Muscle of arm (tissue), 12 donors: ENCODE results near the gene DUS3L. TPM values are rescaled to one million over a fixed set of nuclear protein-coding genes. Genes with fewer than 3 reads are reported as not detected.
"Not testable (repeated sequence)": the region's sequence is repeated elsewhere in the genome, so short reads cannot be mapped to it uniquely, and the experiment has no call there.

Experiments
- DNase-seq: peaks from one replicate; pipeline ENCODE4 v3.0.0-alpha.2; 2013
- polyA plus RNA-seq, 12 donors: library from polyadenylated mRNA; unstranded; fragments of 120-200 nt; gene quantifications; one replicate each; pipeline ENCODE4 v1.2.1, GENCODE V29; 2013; ENCODE audit not compliant: insufficient read length in 12 of 12

The DUS3L gene
- polyA plus RNA-seq, 12 donors, result 13.3 to 29.3 (median 17.7) TPM; not detected in 1

DNA sequence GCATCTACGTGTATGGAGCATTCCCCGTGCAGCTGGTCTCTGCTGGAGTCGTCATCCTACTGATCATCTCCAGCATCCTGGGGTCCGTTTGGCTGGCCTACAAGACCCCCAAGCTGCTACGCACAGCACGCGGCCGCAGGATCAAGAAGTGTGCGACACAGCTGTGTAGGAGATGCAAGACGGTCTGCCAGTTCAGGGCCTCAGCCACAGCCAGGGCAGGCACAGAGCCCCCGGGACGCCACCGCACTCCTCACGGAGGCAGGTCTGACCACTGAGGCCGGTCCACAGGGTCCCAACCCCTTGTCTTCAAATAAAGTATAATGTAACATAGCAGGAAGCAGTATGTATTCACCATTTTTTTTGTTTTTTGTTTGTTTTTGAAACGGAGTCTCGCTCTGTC is 12.6 kb downstream of the DUS3L start:
- DNase-seq, result no peak

GRCh38 chr19:5775668-5776309 is 15.2 kb downstream of the DUS3L start:
- DNase-seq, result no peak

DNA sequence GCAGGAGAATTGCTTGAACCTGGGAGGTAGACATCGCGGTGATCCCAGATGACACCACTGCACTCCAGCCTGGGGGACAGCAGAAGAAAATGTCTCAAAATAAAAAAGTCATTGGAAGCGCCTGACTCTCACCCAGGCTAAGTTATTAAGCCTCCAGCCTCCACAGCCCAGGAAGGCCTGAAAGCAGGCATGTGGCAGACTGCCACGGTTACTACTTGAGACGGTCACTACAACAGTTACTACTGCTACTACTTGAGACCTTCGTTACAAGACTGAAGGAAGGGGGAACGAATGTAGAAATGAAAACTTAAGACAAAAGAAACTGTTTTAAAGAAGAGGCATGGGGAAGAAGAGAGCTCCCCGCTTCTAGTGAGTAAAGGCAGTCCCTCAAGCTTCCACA is 16.0 kb downstream of the DUS3L start:
- no peak for DNase-seq

DNA sequence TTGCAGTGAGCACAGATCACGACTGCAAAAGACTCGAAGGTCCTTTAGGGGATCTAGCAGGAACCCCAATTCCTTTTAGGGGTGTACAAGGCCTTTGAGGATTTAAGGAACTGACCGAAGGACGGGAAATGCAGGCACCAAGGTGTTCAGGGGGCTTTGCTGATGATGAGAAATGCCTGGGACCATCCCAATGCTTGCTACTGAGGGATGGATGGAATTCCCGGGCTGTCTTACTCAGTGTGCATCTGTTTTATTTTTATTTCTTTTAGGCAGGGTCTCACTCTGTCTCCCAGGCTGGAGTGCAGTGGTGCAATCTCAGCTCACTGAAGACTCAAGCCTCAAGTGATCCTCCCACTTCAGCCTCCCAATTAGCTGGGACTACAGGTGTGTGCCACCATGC is 17.7 kb downstream of the DUS3L start:
- no peak for DNase-seq

DNA sequence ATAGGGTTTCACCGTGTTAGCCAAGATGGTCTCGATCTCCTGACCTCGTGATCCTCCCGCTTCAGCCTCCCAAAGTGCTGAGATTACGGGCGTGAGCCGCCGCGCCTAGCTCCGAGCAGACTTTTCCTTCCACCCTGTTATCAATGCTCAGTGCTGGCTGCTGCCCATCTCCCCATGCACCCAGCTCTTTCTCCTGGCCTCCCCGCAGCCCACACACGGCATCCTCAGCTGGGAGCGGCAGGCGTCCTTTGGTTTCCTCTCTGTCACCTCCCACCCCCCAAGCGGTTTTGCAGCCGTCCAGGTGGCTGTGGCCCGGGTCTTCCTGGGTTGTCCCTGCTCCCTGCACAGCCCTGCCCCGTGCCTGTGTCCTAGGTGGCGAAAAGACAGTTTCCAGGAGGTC is 18.5 kb downstream of the DUS3L start:
- no peak for DNase-seq

GRCh38 chr19:5767949-5768348 is 23.0 kb downstream of the DUS3L start:
- DNase-seq, result no peak

DNA sequence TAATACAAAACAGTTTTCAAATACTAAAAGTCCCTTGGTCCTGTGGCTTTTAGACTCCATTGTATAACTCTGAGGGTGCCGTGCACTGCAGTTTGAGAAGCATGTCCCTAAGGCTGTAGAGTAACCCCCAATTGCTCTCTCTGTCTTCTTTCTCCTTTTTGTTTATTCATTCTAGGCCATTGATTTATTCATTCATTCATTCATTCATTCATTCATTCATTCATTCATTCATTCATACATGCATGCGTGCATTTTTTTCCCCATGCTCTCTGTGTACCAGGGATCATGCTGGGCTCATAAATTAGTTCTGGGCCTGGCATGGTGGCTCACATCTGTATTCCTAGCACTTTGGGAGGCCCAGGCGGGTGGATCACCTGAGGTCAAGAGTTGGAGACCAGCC is 25.7 kb downstream of the DUS3L start:
- no peak for DNase-seq

DNA sequence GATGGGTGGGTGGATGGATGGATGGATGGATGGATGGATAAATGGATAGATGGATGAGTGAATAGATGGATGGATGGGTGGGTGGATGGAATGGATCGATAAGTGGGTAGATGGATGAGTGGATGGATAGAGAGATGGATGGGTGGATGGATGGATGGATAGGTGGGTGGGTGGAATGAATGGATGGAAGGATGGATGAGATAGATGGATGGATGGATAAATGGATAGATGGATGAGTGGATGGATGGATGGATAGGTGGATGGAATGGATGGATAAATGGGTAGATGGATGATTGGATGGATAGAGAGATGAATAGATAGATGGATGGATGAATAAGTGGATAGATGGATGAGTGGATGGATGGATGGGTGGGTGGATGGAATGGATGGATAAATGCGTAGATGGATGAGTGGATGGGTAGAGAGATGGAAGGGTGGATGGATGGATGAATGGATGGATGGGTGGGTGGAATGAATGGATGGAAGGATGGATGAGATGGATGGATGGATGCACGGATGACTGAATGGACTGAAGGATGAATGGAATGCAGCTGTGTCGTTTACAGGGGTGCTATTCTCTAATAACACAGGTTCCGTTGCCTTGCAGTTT is 28.2 kb downstream of the DUS3L start:
- no peak for DNase-seq

DNA sequence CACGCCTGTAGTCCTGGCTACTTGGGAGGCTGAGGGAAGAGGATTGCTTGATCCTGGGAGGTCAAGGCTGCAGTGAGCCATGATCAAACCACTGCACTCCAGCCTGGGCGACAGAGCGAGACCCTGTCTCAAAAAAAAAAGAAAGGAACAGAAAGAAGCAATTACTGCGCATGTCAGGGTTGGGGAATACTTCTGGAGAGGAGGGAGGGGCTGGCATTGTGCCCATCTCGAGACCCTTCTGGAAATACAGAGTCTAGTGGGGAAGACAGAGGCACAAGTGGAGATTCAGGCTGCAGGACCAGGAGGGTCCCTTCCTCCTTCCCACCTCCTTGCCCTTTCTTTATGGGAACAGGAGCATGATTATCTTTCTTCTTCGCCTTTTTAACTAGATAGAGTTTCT is 37.2 kb downstream of the DUS3L start:
- no peak for DNase-seq

GRCh38 chr19:5751709-5752108 is 39.3 kb downstream of the DUS3L start:
- DNase-seq, result no peak

GRCh38 chr19:5749505-5749904 is 41.5 kb downstream of the DUS3L start:
- no peak for DNase-seq

GRCh38 chr19:5748920-5749319 is 42.0 kb downstream of the DUS3L start:
- DNase-seq, result not testable (repeated sequence)

GRCh38 chr19:5744999-5745398 is 46.0 kb downstream of the DUS3L start:
- not testable (repeated sequence) for DNase-seq

DNA sequence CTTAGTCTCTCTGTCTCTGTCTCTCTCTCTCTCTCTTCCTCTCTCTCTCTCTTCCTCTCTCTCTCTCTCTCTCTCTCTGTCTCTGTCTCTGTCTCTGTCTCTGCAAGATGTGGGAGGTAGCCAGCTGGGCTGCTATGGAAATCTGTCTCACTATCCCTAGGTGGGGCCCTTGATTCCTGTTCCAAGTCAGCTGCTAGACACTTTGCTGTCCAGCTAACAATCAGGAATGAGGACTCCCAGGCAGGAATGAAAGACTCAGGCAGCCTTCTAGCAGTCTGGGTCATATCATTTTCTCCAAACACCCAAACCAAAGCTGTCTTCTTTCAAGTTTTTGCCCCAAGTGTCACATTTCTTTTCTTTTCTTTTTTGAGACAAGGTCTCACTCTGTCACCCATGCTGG is 47.3 kb downstream of the DUS3L start:
- no peak for DNase-seq

- DNase-seq, result no peak
These were observed 48.9 kb downstream of the DUS3L start for GRCh38 chr19:5742051-5742450.

DNA sequence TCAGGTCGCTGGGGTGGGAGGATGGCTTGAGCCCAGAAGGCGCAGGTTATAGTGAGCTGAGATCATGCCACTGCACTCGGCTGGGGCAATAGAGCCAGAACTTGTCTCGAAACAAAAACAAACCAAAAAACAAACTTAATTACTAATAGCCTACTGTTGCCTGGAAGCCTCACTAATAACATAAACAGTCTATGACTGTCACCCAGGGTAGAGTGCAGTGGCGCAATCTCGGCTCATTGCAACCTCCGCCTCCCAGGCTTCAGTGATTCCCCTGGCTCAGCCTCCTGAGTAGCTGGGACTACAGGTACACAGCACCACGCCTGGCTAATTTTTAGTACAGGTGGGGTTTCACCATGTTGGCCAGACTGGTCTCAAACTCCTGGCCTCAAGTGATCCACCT is 52.5 kb downstream of the DUS3L start:
- DNase-seq, result no peak

Other genes starting within 250 kb of the DUS3L start
- gene TINCR, start 223.2 kb downstream of the DUS3L start, polyA plus RNA-seq, result 1 to 10 TPM in 4 of 12 donors, under 1 TPM in 6, not detected in 2; 0.22 to 8.7 (median 0.71) TPM
- 10 to 100 TPM in 11 of 12 donors, not detected in 1; 32.9 to 72.7 (median 45.3) TPM for gene SAFB2, start 168.4 kb downstream of the DUS3L start, polyA plus RNA-seq
- gene SAFB, start 168.1 kb downstream of the DUS3L start, polyA plus RNA-seq, result 100 to 1,000 TPM in 3 of 12 donors, 10 to 100 TPM in 8, not detected in 1; 79.8 to 122 (median 90.3) TPM
- 100 to 1,000 TPM in 2 of 12 donors, 10 to 100 TPM in 9, not detected in 1; 58.2 to 116 (median 68.2) TPM for gene MICOS13, start 110.6 kb downstream of the DUS3L start, polyA plus RNA-seq
- gene HSD11B1L, start 110.1 kb downstream of the DUS3L start, polyA plus RNA-seq, result 1 to 10 TPM in 10 of 12 donors, not detected in 2; 2.9 to 6.9 (median 4.9) TPM
- 1,000 to 10,000 TPM in 11 of 12 donors, 100 to 1,000 TPM in 1; 913 to 2,217 (median 1,062) TPM for gene RPL36, start 100.9 kb downstream of the DUS3L start, polyA plus RNA-seq
- 10 to 100 TPM in 11 of 12 donors, not detected in 1; 35.6 to 60.1 (median 42.4) TPM for gene LONP1, start 71.0 kb downstream of the DUS3L start, polyA plus RNA-seq
- gene CATSPERD, start 70.5 kb downstream of the DUS3L start, polyA plus RNA-seq, result under 1 TPM in 1 of 12 donors, not detected in 11; 0.20 TPM
- gene PRR22, start 6.4 kb downstream of the DUS3L start, polyA plus RNA-seq, result 1 to 10 TPM in 8 of 12 donors, under 1 TPM in 2, not detected in 2; 0.62 to 4.4 (median 1.2) TPM
- 1 to 10 TPM in 2 of 12 donors, under 1 TPM in 7, not detected in 3; 0.14 to 4.2 (median 0.33) TPM for gene NRTN, start 13.9 kb upstream of the DUS3L start, polyA plus RNA-seq
- gene FUT6, start 48.5 kb upstream of the DUS3L start, polyA plus RNA-seq, result under 1 TPM in 3 of 12 donors, not detected in 9; 0.15 to 0.40 (median 0.16) TPM
- 1 to 10 TPM in 1 of 12 donors, under 1 TPM in 5, not detected in 6; 0.15 to 1.4 (median 0.42) TPM for gene FUT3, start 60.3 kb upstream of the DUS3L start, polyA plus RNA-seq
- under 1 TPM in 2 of 12 donors, not detected in 10; 0.11 to 0.21 TPM for gene FUT5, start 79.4 kb upstream of the DUS3L start, polyA plus RNA-seq
- gene NDUFA11, start 112.6 kb upstream of the DUS3L start, polyA plus RNA-seq, result 100 to 1,000 TPM in 11 of 12 donors, not detected in 1; 138 to 197 (median 162) TPM
- 1 to 10 TPM in 11 of 12 donors, not detected in 1; 2.1 to 6.3 (median 4.0) TPM for gene VMAC, start 113.7 kb upstream of the DUS3L start, polyA plus RNA-seq
- 1 to 10 TPM in 11 of 12 donors, not detected in 1; 2.6 to 9.3 (median 4.8) TPM for gene CAPS, start 123.1 kb upstream of the DUS3L start, polyA plus RNA-seq
- 10 to 100 TPM in 11 of 12 donors, not detected in 1; 36.6 to 89.2 (median 43.6) TPM for gene RANBP3, start 187.0 kb upstream of the DUS3L start, polyA plus RNA-seq